B cell (primary cell): ENCODE measurements around the gene RFX2. TPM values are rescaled to one million over a fixed set of nuclear protein-coding genes. Genes with fewer than 3 reads are reported as not detected.

ENCODE experiments used
- ATAC-seq: fragments of 200-7000 bp; cut with Tn5 transposase; one replicate; pipeline ENCODE4 v1.10.0; 2021; ENCODE audit warnings: low read depth, mild to moderate bottlenecking, moderate number of reproducible peaks, moderate library complexity
- CTCF ChIA-PET: fragments of 350-600 bp; sonication (Branson Sonifier 250); formaldehyde crosslinking; loops from one replicate; lab custom pipeline; 2021; ENCODE audit warnings: antibody characterized with exemption, inconsistent platforms; lab: Charles Lee
- POLR2A ChIA-PET: fragments of 350-600 bp; sonication (Branson Sonifier 250); formaldehyde crosslinking; loops from one replicate; lab custom pipeline; 2021; ENCODE audit warnings: antibody characterized with exemption; lab: Charles Lee
- DNase-seq: peaks from one replicate; pipeline ENCODE4 v3.0.0; 2013
- H2AFZ ChIP-seq: 2 replicates; pipeline ENCODE4 v1.6.1; 2012; ENCODE audit warnings: mild to moderate bottlenecking, low read depth, low read length; ENCODE audit not compliant: insufficient read depth, poor library complexity, severe bottlenecking
- H3K27ac ChIP-seq, 2 donors: 1 replicate in 1 of 2; 2 replicates in 1 of 2; pipeline ENCODE4 v1.5.1; 2012 to 2013; ENCODE audit warnings: low read length in 2 of 2, mild to moderate bottlenecking in 2 of 2, moderate library complexity in 1 of 2
- H3K27me3 ChIP-seq, 4 experiments: fragments of 200-600 bp in 1 of 4; sonication (generic) in 1 of 4; replicated peaks in 1 of 4; 1 replicate in 2 of 4; 2 replicates in 2 of 4; pipeline versions ENCODE4 v1.6.1 to v1.7.0; 2013 to 2016; ENCODE audit warnings: low read length in 3 of 4, mild to moderate bottlenecking in 2 of 4, mixed read lengths in 1 of 4, moderate library complexity in 1 of 4; ENCODE audit not compliant: insufficient read depth in 4 of 4, control insufficient read depth in 3 of 4; ENCODE audit errors: control extremely low read depth in 1 of 4
- H3K36me3 ChIP-seq, 2 experiments: replicated peaks in 1 of 2; 1 replicate in 1 of 2; 2 replicates in 1 of 2; pipeline versions ENCODE4 v1.6.1 to v1.7.1; 2013; ENCODE audit warnings: low read length in 1 of 2; ENCODE audit not compliant: insufficient read depth in 2 of 2, control insufficient read depth in 1 of 2; ENCODE audit errors: control extremely low read depth in 1 of 2, extremely low read depth in 1 of 2
- H3K4me1 ChIP-seq, 2 donors: fragments of 200-600 bp in 1 of 2; sonication (generic) in 1 of 2; 1 replicate in 1 of 2; 2 replicates in 1 of 2; pipeline versions ENCODE4 v1.5.1 to v1.6.1; 2013 to 2017; ENCODE audit warnings: low read length in 2 of 2; ENCODE audit not compliant: control insufficient read depth in 2 of 2, insufficient read depth in 2 of 2
- H3K4me2 ChIP-seq: replicated peaks from 2 replicates; pipeline ENCODE3; 2012; ENCODE audit warnings: mild to moderate bottlenecking, low read depth, low read length; ENCODE audit not compliant: poor library complexity, severe bottlenecking
- H3K4me3 ChIP-seq, 5 experiments: fragments of 200-600 bp in 1 of 5; sonication (generic) in 1 of 5; 1 replicate in 3 of 5; 2 replicates in 2 of 5; pipeline versions ENCODE4 v1.5.1 to v1.7.0; 2011 to 2016; ENCODE audit warnings: low read length in 4 of 5, mild to moderate bottlenecking in 4 of 5, low read depth in 2 of 5, control low read depth in 1 of 5, moderate library complexity in 1 of 5; ENCODE audit not compliant: insufficient read depth in 1 of 5; ENCODE audit errors: control extremely low read depth in 1 of 5, extremely low read depth in 1 of 5
- H3K79me2 ChIP-seq: fragments of 200-600 bp; sonication (generic); one replicate; pipeline ENCODE4 v1.6.0; 2016; ENCODE audit warnings: low read length; ENCODE audit not compliant: control insufficient read depth, insufficient read depth
- H3K9ac ChIP-seq: fragments of 200-600 bp; sonication (generic); 2 replicates; pipeline ENCODE4 v1.6.1; 2017; ENCODE audit warnings: mild to moderate bottlenecking, low read length, moderate library complexity
- H3K9me3 ChIP-seq, 3 donors: one replicate each; pipeline versions ENCODE4 v1.6.1 to v1.7.1; 2013; ENCODE audit warnings: low read length in 2 of 3; ENCODE audit not compliant: control insufficient read depth in 2 of 3, insufficient read depth in 1 of 3; ENCODE audit errors: control extremely low read depth in 1 of 3
- H4K20me1 ChIP-seq: 2 replicates; pipeline ENCODE4 v1.6.0; 2012; ENCODE audit warnings: mild to moderate bottlenecking, low read length; ENCODE audit not compliant: insufficient read depth, control insufficient read depth, poor library complexity, severe bottlenecking
- H3K27ac Mint-ChIP-seq: one replicate; pipeline ENCODE4 v1.8.0; 2021; ENCODE audit warnings: mixed read lengths
- H3K27me3 Mint-ChIP-seq: one replicate; pipeline ENCODE4 v1.8.0; 2021; ENCODE audit warnings: mixed read lengths
- H3K4me1 Mint-ChIP-seq: one replicate; pipeline ENCODE4 v1.8.0; 2021; ENCODE audit warnings: mixed read lengths
- H3K4me3 Mint-ChIP-seq: one replicate; pipeline ENCODE4 v1.8.0; 2021; ENCODE audit warnings: mixed read lengths
- H3K9me3 Mint-ChIP-seq: one replicate; pipeline ENCODE4 v1.8.0; 2022; ENCODE audit warnings: mixed read lengths; ENCODE audit not compliant: insufficient read depth
- EZH2 ChIP-seq: IDR thresholded peaks from 2 replicates; pipeline ENCODE4 v1.6.1; 2012; ENCODE audit warnings: borderline replicate concordance, low read depth, mild to moderate bottlenecking, moderate library complexity, low read length; ENCODE audit not compliant: insufficient read depth, poor library complexity, severe bottlenecking
- WGBS: methylation state at CpG from one replicate; pipeline ENCODE4 v1.1.5; 2013; ENCODE audit warnings: missing lambda C conversion rate; ENCODE audit not compliant: insufficient coverage; 5-methylcytosine and 5-hydroxymethylcytosine counted together
- intact Hi-C: fragments of 100-400 bp; cut with micrococcal nuclease; formaldehyde crosslinking; loops from one replicate; pipeline ENCODE4 v1.10.0; 2022
- polyA plus RNA-seq: library from polyadenylated mRNA; depleted of rRNA; stranded (reverse); fragments of >200 nt; gene quantifications from 2 replicates; pipeline ENCODE4 v1.2.3, GENCODE V29; 2012
- total RNA-seq, 2 donors: library from RNA; stranded (reverse); fragments of 120-200 nt in 1 of 2; gene quantifications; 1 replicate in 1 of 2; 2 replicates in 1 of 2; pipeline versions ENCODE4 v1.2.3 to v1.2.4, GENCODE V29; 2013 to 2022
- TF ChIP-seq, protein P1 (sequence below): fragments of 200-600 bp; IDR thresholded peaks from one replicate; pipeline ENCODE4 v1.8.0; 2022; ENCODE audit warnings: antibody characterized with exemption, mild to moderate bottlenecking

The RFX2 gene
- total and polyA plus RNA-seq, 2 donors (not counting 1 experiment from before 2014, with no cell fraction given) = 7.1 to 8.6 TPM

DNA sequence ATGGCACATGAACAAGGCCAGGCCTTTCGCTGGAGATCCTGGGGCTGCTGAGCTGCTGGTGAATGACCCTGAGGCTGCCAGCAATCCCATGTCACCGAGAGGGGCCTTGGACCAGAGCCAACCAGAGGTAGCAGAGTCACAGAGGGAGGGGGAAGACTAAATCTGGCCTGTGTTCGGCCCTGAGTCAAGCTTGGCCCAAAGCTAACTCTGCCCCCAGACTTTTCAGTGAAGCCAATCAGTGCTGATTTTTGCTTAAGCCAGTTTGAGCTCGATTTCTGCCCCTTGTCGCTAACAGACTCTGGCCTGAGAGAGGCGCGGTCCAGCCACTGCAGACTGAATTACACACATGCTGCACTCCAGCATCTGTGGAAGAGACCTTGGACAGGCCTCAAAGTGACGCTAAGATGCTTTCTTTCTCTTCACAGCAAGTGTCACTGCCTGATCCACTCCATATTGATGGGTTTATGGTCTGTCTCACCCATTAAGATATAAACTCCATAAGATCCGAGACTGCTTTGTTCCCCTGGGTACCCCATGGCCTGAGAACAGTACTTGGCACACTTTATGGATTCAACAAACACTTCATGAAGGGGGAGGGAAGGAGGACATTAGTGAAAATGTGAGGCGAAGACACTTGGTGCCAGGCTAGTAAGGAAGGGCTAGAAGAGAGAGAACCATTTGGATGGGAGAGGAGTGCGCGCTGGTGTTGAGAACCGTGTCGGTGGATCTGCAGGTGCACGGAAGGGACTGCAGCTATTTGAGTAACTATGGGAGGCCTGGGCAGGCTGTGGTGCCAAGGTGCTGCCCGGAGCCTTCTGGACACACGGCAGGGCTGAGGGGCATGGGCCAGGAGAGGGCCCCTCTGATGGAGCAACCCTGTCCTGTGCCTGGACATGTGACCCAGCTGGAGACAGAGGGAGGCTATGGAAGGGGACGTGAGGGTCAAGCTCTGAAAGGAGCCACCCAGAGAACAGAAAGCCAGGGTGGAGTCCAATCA, 150.0 kb downstream of the RFX2 start:
- peak overlapping the region; percentile 8 for H3K4me3 Mint-ChIP-seq
- POLR2A ChIA-PET = no interaction called here
- CTCF ChIA-PET = interaction anchor here (0.9 to 1.2 kb wide), 2 partner anchors 7 to 27 kb away, joined by 3 to 4 read pairs; no protein-coding TSS in a partner anchor
- Histone ChIP-seq H3K27me3 (no peaks in the 10 kb centered on the region), H3K79me2 (peaks cover 100% of the 10 kb centered on the region), H3K4me2 (no peak overlapping the region), H3K9me3 (no peaks in the 10 kb centered on the region), H3K4me1 (peaks cover 16 to 32% of the 10 kb centered on the region in 2 donors), H3K36me3 (peaks cover 0 to 12% of the 10 kb centered on the region in 2 experiments), H3K4me3 (no peak overlapping the region), H3K9ac (no peak overlapping the region), H4K20me1 (peaks cover 94% of the 10 kb centered on the region), H3K27ac (no peak overlapping the region), H2AFZ (no peak overlapping the region)
- ATAC-seq (no peak), DNase-seq (no peak)
- H3K27ac Mint-ChIP-seq = peak overlapping the region; percentile 34
- TF ChIP-seq, protein P1, sequence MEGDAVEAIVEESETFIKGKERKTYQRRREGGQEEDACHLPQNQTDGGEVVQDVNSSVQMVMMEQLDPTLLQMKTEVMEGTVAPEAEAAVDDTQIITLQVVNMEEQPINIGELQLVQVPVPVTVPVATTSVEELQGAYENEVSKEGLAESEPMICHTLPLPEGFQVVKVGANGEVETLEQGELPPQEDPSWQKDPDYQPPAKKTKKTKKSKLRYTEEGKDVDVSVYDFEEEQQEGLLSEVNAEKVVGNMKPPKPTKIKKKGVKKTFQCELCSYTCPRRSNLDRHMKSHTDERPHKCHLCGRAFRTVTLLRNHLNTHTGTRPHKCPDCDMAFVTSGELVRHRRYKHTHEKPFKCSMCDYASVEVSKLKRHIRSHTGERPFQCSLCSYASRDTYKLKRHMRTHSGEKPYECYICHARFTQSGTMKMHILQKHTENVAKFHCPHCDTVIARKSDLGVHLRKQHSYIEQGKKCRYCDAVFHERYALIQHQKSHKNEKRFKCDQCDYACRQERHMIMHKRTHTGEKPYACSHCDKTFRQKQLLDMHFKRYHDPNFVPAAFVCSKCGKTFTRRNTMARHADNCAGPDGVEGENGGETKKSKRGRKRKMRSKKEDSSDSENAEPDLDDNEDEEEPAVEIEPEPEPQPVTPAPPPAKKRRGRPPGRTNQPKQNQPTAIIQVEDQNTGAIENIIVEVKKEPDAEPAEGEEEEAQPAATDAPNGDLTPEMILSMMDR = no peak
- no peak for TF ChIP-seq EZH2
- H3K9me3 Mint-ChIP-seq = no peaks in the 10 kb centered on the region
- H3K27me3 Mint-ChIP-seq = no peaks in the 10 kb centered on the region
- H3K4me1 Mint-ChIP-seq = peaks cover 77% of the 10 kb centered on the region
- intact Hi-C loops = no loop called here
- 93% methylated on average over 16 of the region's 18 CpGs for WGBS
